ENCODE measurements around the gene MBNL1.

Gene MBNL1

DNA sequence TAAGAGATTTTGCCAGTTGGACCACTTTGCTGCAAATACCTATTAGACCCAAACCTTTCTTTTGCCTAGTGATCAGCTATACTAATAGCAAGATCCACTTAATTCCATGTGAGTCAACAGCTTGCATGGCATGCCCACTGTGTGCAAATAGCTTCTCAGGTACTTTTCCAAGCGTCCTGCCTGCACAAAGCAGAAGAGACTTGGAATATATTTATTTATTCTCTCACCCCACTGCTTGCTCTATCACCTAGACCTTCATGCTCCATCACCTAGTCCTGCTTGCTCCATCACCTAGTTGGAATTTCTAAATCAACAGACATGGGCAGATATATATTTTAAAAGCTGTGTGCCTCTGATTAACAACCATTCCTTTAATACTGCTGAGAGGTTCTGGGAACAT is 47.6 kb downstream of the MBNL1 start:
- TF ChIP-seq GLIS3 (CRISPR knock-in tag; IDR thresholded peaks at IDR 0.05) (no peak), ZNF70 (CRISPR knock-in tag; IDR thresholded peaks at IDR 0.05) (no peak), BACH2 (CRISPR knock-in tag; IDR thresholded peaks at IDR 0.05; ENCODE audit: borderline replicate concordance) (no peak), ISL1 (CRISPR knock-in tag; IDR thresholded peaks at IDR 0.05) (no peak), OSR1 (CRISPR knock-in tag; IDR thresholded peaks at IDR 0.05) (no peak), ZNF8 (CRISPR knock-in tag; IDR thresholded peaks at IDR 0.05) (no peak), TCF4 (CRISPR knock-in tag; IDR thresholded peaks at IDR 0.05; ENCODE audit: borderline replicate concordance) (no peak), TOX (CRISPR knock-in tag; IDR thresholded peaks at IDR 0.05; ENCODE audit: borderline replicate concordance) (no peak)
- TF ChIP-seq, protein P1, sequence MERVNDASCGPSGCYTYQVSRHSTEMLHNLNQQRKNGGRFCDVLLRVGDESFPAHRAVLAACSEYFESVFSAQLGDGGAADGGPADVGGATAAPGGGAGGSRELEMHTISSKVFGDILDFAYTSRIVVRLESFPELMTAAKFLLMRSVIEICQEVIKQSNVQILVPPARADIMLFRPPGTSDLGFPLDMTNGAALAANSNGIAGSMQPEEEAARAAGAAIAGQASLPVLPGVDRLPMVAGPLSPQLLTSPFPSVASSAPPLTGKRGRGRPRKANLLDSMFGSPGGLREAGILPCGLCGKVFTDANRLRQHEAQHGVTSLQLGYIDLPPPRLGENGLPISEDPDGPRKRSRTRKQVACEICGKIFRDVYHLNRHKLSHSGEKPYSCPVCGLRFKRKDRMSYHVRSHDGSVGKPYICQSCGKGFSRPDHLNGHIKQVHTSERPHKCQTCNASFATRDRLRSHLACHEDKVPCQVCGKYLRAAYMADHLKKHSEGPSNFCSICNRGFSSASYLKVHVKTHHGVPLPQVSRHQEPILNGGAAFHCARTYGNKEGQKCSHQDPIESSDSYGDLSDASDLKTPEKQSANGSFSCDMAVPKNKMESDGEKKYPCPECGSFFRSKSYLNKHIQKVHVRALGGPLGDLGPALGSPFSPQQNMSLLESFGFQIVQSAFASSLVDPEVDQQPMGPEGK (CRISPR knock-in tag; IDR thresholded peaks at IDR 0.05; ENCODE audit: borderline replicate concordance) = no peak
- TF ChIP-seq, protein P2, sequence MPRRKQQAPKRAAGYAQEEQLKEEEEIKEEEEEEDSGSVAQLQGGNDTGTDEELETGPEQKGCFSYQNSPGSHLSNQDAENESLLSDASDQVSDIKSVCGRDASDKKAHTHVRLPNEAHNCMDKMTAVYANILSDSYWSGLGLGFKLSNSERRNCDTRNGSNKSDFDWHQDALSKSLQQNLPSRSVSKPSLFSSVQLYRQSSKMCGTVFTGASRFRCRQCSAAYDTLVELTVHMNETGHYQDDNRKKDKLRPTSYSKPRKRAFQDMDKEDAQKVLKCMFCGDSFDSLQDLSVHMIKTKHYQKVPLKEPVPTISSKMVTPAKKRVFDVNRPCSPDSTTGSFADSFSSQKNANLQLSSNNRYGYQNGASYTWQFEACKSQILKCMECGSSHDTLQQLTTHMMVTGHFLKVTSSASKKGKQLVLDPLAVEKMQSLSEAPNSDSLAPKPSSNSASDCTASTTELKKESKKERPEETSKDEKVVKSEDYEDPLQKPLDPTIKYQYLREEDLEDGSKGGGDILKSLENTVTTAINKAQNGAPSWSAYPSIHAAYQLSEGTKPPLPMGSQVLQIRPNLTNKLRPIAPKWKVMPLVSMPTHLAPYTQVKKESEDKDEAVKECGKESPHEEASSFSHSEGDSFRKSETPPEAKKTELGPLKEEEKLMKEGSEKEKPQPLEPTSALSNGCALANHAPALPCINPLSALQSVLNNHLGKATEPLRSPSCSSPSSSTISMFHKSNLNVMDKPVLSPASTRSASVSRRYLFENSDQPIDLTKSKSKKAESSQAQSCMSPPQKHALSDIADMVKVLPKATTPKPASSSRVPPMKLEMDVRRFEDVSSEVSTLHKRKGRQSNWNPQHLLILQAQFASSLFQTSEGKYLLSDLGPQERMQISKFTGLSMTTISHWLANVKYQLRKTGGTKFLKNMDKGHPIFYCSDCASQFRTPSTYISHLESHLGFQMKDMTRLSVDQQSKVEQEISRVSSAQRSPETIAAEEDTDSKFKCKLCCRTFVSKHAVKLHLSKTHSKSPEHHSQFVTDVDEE (CRISPR knock-in tag; IDR thresholded peaks at IDR 0.05) = no peak

DNA sequence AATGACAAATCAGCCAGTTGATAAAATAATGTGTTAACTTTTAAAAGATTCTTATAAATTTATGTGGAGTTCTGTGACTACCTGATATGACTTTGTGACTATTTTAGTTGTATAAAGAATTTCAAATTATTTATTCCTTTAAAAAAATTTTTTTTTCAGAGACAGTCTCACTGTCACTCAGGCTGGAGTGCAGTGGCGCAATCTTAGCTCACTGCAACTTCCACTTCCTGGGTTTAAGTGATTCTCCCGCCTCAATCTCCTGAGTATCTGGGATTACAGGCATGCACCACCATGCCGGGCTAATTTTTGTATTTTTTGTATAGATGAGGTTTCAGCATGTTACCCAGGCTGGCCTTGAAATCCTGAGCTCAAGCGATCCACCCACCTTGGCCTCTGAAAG is 48.5 kb downstream of the MBNL1 start:
- TF ChIP-seq PPARA (CRISPR knock-in tag; IDR thresholded peaks at IDR 0.05; ENCODE audit: borderline replicate concordance) (no peak), ZFP3 (CRISPR knock-in tag; IDR thresholded peaks at IDR 0.05) (no peak), ISL1 (CRISPR knock-in tag; IDR thresholded peaks at IDR 0.05) (no peak), ZNF8 (CRISPR knock-in tag; IDR thresholded peaks at IDR 0.05) (no peak), RARB (CRISPR knock-in tag; IDR thresholded peaks at IDR 0.05) (no peak), CSDC2 (CRISPR knock-in tag; IDR thresholded peaks at IDR 0.05) (no peak), GLIS3 (CRISPR knock-in tag; IDR thresholded peaks at IDR 0.05) (no peak), ZNF70 (CRISPR knock-in tag; IDR thresholded peaks at IDR 0.05) (no peak), BACH2 (CRISPR knock-in tag; IDR thresholded peaks at IDR 0.05; ENCODE audit: borderline replicate concordance) (no peak), SNAI2 (CRISPR knock-in tag; IDR thresholded peaks at IDR 0.05) (no peak), ZC3H10 (CRISPR knock-in tag; IDR thresholded peaks at IDR 0.05) (no peak), ZFP30 (CRISPR knock-in tag; IDR thresholded peaks at IDR 0.05) (no peak), TCF4 (CRISPR knock-in tag; IDR thresholded peaks at IDR 0.05; ENCODE audit: borderline replicate concordance) (no peak), TOX (CRISPR knock-in tag; IDR thresholded peaks at IDR 0.05; ENCODE audit: borderline replicate concordance) (no peak), ZNF565 (CRISPR knock-in tag; conservative IDR thresholded peaks at IDR 0.05; ENCODE audit: low read depth) (no peak)
- TF ChIP-seq, protein P3, sequence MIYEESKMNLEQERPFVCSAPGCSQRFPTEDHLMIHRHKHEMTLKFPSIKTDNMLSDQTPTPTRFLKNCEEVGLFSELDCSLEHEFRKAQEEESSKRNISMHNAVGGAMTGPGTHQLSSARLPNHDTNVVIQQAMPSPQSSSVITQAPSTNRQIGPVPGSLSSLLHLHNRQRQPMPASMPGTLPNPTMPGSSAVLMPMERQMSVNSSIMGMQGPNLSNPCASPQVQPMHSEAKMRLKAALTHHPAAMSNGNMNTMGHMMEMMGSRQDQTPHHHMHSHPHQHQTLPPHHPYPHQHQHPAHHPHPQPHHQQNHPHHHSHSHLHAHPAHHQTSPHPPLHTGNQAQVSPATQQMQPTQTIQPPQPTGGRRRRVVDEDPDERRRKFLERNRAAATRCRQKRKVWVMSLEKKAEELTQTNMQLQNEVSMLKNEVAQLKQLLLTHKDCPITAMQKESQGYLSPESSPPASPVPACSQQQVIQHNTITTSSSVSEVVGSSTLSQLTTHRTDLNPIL (CRISPR knock-in tag; IDR thresholded peaks at IDR 0.05; ENCODE audit: low read depth) = no peak
- TF ChIP-seq, protein P4, sequence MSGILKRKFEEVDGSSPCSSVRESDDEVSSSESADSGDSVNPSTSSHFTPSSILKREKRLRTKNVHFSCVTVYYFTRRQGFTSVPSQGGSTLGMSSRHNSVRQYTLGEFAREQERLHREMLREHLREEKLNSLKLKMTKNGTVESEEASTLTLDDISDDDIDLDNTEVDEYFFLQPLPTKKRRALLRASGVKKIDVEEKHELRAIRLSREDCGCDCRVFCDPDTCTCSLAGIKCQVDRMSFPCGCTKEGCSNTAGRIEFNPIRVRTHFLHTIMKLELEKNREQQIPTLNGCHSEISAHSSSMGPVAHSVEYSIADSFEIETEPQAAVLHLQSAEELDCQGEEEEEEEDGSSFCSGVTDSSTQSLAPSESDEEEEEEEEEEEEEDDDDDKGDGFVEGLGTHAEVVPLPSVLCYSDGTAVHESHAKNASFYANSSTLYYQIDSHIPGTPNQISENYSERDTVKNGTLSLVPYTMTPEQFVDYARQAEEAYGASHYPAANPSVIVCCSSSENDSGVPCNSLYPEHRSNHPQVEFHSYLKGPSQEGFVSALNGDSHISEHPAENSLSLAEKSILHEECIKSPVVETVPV (CRISPR knock-in tag; IDR thresholded peaks at IDR 0.05) = no peak
- TF ChIP-seq, protein P2 (CRISPR knock-in tag; IDR thresholded peaks at IDR 0.05) = no peak
- TF ChIP-seq, protein P1 (CRISPR knock-in tag; IDR thresholded peaks at IDR 0.05; ENCODE audit: borderline replicate concordance) = no peak
- no peak for ATAC-seq

More for the DNA sequence above, 47.6 kb downstream of the MBNL1 start:
- ATAC-seq = no peak
